Spinal cord (tissue), 10 donors: ENCODE data around the gene TAS2R20. TPM values are rescaled to one million over a fixed set of nuclear protein-coding genes. Genes with fewer than 3 reads are reported as not detected.
"Not testable (repeated sequence)": the region's sequence is repeated elsewhere in the genome, so short reads cannot be mapped to it uniquely, and the experiment has no call there.

ENCODE experiments used
- DNase-seq, 6 donors: peaks; one replicate each; pipeline versions ENCODE4 v3.0.0 to v3.0.0-alpha.2; 2013 to 2015; ENCODE audit warnings: low spot score in 6 of 6, low read depth in 4 of 6
- H3K27ac ChIP-seq: one replicate; pipeline ENCODE4 v1.5.1; 2013; ENCODE audit warnings: low read depth, low read length, control low read depth
- H3K27me3 ChIP-seq: one replicate; pipeline ENCODE4 v1.6.1; 2013; ENCODE audit warnings: low read length; ENCODE audit not compliant: control insufficient read depth, insufficient read depth
- H3K36me3 ChIP-seq: one replicate; pipeline ENCODE4 v1.6.1; 2013; ENCODE audit warnings: low read length; ENCODE audit not compliant: control insufficient read depth, insufficient read depth
- H3K4me1 ChIP-seq: one replicate; pipeline ENCODE4 v1.6.1; 2013; ENCODE audit warnings: low read length; ENCODE audit not compliant: control insufficient read depth, insufficient read depth
- H3K4me3 ChIP-seq: one replicate; pipeline ENCODE4 v1.5.1; 2013; ENCODE audit warnings: low read depth, low read length, control low read depth
- H3K9me3 ChIP-seq: one replicate; pipeline ENCODE4 v1.6.1; 2013; ENCODE audit warnings: low read length; ENCODE audit not compliant: control insufficient read depth, insufficient read depth
- WGBS: methylation state at CpG from one replicate; pipeline ENCODE4 v1.1.5; 2013; ENCODE audit warnings: missing lambda C conversion rate; ENCODE audit not compliant: insufficient coverage; 5-methylcytosine and 5-hydroxymethylcytosine counted together
- long read RNA-seq, 4 donors: transcript quantifications; one replicate each; lab custom pipeline, GENCODE V29; 2026
- polyA plus RNA-seq, 2 donors: library from polyadenylated mRNA; unstranded; fragments of 120-200 nt; gene quantifications; one replicate each; pipeline ENCODE4 v1.2.1, GENCODE V29; 2013; ENCODE audit not compliant: insufficient read length in 2 of 2
- total RNA-seq, 2 donors: library from RNA; depleted of rRNA in 1 of 2; stranded (reverse); fragments of 120-200 nt in 1 of 2; fragments of >200 nt in 1 of 2; gene quantifications; one replicate each; pipeline versions ENCODE4 v1.2.3 to v1.2.4, GENCODE V29; 2013 to 2014
- donor health status: healthy.

The TAS2R20 gene
- total RNA-seq (10 to 100 TPM in 1 of 2 donors, 1 to 10 TPM in 1; 3.4 to 14.6 TPM), polyA plus RNA-seq (1 to 10 TPM; 2.1 to 2.6 TPM)
- long read RNA-seq, donor 1, partial matches to known transcripts, result 0 of 2 reads
- long read RNA-seq, donor 1, other reads (novel, unspliced or antisense), result 0 of 2 reads
- long read RNA-seq, donor 2, result 0 reads
- long read RNA-seq, donor 3, result 0 reads
- long read RNA-seq, donor 4, partial matches to known transcripts, result 0 of 1 reads
- long read RNA-seq, donor 4, other reads (novel, unspliced or antisense), result 0 of 1 reads

GRCh38 chr12:10998204-10998603 lies at the start of gene TAS2R20:
Gene TAS2R20 (minus strand): TSS chr12:10998304. CDS start chr12:10997875, 429 bp downstream.
- no peak within 1 kb of the TSS for H3K27ac ChIP-seq
- H3K9me3 ChIP-seq, result no peaks in the 10 kb centered on the region
- H3K27me3 ChIP-seq, result no peaks in the 10 kb centered on the region
- no peak within 1 kb of the TSS for H3K4me3 ChIP-seq
- no peaks in the 10 kb centered on the region for H3K36me3 ChIP-seq
- H3K4me1 ChIP-seq, result no peaks in the 10 kb centered on the region
- no peak for DNase-seq

- H3K9me3 ChIP-seq, H3K27ac ChIP-seq, H3K4me1 ChIP-seq, H3K36me3 ChIP-seq, H3K27me3 ChIP-seq, DNase-seq, H3K4me3 ChIP-seq: not testable (repeated sequence)
- 100% methylated on average over 1 of the region's 2 CpGs for WGBS
Observed at GRCh38 chr12:11041366-11041765, 43.3 kb upstream of the TAS2R20 start.

- DNase-seq, result no peak
- Histone ChIP-seq H3K9me3 (no peaks in the 10 kb centered on the region), H3K4me1 (no peaks in the 10 kb centered on the region), H3K4me3 (no peak overlapping the region), H3K36me3 (no peaks in the 10 kb centered on the region), H3K27me3 (no peaks in the 10 kb centered on the region), H3K27ac (no peak overlapping the region)
- no CpG with 5 or more reads among the region's 1 CpG for WGBS
Observed at GRCh38 chr12:11040162-11040561, 42.1 kb upstream of the TAS2R20 start.

- no peaks in the 10 kb centered on the region for H3K9me3 ChIP-seq
- WGBS, result no CpG with 5 or more reads among the region's 3 CpGs
- no peak overlapping the region for H3K4me3 ChIP-seq
- H3K4me1 ChIP-seq, result no peaks in the 10 kb centered on the region
- no peaks in the 10 kb centered on the region for H3K27me3 ChIP-seq
- H3K36me3 ChIP-seq, result no peaks in the 10 kb centered on the region
- no peak for DNase-seq
- H3K27ac ChIP-seq, result no peak overlapping the region
Observed at GRCh38 chr12:11039171-11039570, 41.1 kb upstream of the TAS2R20 start.

- WGBS, result no CpG with 5 or more reads among the region's 3 CpGs
- not testable (repeated sequence) for H3K4me3 ChIP-seq, H3K9me3 ChIP-seq, H3K4me1 ChIP-seq, H3K27me3 ChIP-seq, DNase-seq, H3K36me3 ChIP-seq, H3K27ac ChIP-seq
Observed at GRCh38 chr12:11033959-11034358, 35.9 kb upstream of the TAS2R20 start.

GRCh38 chr12:11031307-11031706 lies 33.2 kb upstream of the TAS2R20 start, which contains the start of gene TAS2R31:
Gene TAS2R31 (minus strand): TSS chr12:11031407. CDS start chr12:11031335, 72 bp downstream.
- Histone ChIP-seq H3K4me1 (no peaks in the 10 kb centered on the region), H3K9me3 (no peaks in the 10 kb centered on the region), H3K27me3 (no peaks in the 10 kb centered on the region), H3K36me3 (peaks cover 3% of the 10 kb centered on the region), H3K27ac (no peak within 1 kb of the TSS), H3K4me3 (no peak within 1 kb of the TSS)
- DNase-seq, result no peak
- 95% methylated on average over 4 of the region's 6 CpGs for WGBS

- no peak overlapping the region for H3K4me3 ChIP-seq
- 95% methylated on average over 4 of the region's 6 CpGs for WGBS
Observed at GRCh38 chr12:11026118-11026517, 28.0 kb upstream of the TAS2R20 start.

GRCh38 chr12:11023387-11023786 lies 25.3 kb upstream of the TAS2R20 start:
- Histone ChIP-seq H3K4me1 (no peaks in the 10 kb centered on the region), H3K4me3 (no peak overlapping the region), H3K27ac (no peak overlapping the region), H3K36me3 (peaks cover 3% of the 10 kb centered on the region), H3K9me3 (peaks cover 2% of the 10 kb centered on the region), H3K27me3 (no peaks in the 10 kb centered on the region)
- no peak for DNase-seq
- no CpG with 5 or more reads among the region's 2 CpGs for WGBS

More at GRCh38 chr12:11026118-11026517, 28.0 kb upstream of the TAS2R20 start:
- peaks cover 2% of the 10 kb centered on the region for H3K9me3 ChIP-seq
- no peaks in the 10 kb centered on the region for H3K4me1 ChIP-seq
- no peak for DNase-seq
- H3K36me3 ChIP-seq, result peaks cover 3% of the 10 kb centered on the region
- no peak overlapping the region for H3K27ac ChIP-seq
- no peaks in the 10 kb centered on the region for H3K27me3 ChIP-seq

- no peak within 1 kb of the TSS for H3K4me3 ChIP-seq
- H3K9me3 ChIP-seq, result peaks cover 2% of the 10 kb centered on the region
- no CpG with 5 or more reads among the region's 1 CpG for WGBS
- H3K27me3 ChIP-seq, result no peaks in the 10 kb centered on the region
- H3K4me1 ChIP-seq, result no peaks in the 10 kb centered on the region
- H3K27ac ChIP-seq, result no peak within 1 kb of the TSS
- DNase-seq, result no peak
- H3K36me3 ChIP-seq, result no peaks in the 10 kb centered on the region
Observed at GRCh38 chr12:11022520-11022919, 24.4 kb upstream of the TAS2R20 start, which contains the start of gene TAS2R19. Gene TAS2R19 (minus strand): TSS chr12:11022620. CDS start chr12:11022571, 49 bp downstream.

GRCh38 chr12:11016937-11017336 lies 18.8 kb upstream of the TAS2R20 start:
- Histone ChIP-seq H3K4me3 (no peak overlapping the region), H3K9me3 (no peaks in the 10 kb centered on the region), H3K27me3 (no peaks in the 10 kb centered on the region), H3K4me1 (no peaks in the 10 kb centered on the region), H3K36me3 (no peaks in the 10 kb centered on the region), H3K27ac (no peak overlapping the region)
- DNase-seq, result no peak
- no CpG with 5 or more reads among the region's 1 CpG for WGBS
